ENCODE results near the gene ARPC1A.

ARPC1A gene

DNA sequence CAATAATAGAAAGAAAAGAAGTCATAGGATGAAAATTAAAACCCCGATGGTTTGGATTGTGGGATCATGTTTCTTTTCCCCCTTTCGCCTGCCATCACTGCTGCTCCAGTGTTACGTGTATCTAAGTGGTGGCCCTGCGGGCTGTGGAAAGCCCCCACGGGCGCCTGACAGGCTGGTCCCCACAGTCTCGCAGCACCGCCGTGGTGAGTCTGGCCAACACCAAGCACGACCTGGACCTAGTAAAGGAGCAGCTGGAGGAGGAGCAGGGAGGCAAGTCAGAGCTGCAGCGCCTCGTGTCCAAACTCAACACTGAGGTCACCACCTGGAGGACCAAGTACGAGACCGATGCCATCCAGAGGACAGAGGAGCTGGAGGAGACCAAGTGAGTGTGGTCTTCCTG, 33.6 kb upstream of the ARPC1A start:
- H3K4me3 ChIP-seq (ENCODE audit: low read depth, low read length), result no peak overlapping the region
- TF ChIP-seq, protein P1, sequence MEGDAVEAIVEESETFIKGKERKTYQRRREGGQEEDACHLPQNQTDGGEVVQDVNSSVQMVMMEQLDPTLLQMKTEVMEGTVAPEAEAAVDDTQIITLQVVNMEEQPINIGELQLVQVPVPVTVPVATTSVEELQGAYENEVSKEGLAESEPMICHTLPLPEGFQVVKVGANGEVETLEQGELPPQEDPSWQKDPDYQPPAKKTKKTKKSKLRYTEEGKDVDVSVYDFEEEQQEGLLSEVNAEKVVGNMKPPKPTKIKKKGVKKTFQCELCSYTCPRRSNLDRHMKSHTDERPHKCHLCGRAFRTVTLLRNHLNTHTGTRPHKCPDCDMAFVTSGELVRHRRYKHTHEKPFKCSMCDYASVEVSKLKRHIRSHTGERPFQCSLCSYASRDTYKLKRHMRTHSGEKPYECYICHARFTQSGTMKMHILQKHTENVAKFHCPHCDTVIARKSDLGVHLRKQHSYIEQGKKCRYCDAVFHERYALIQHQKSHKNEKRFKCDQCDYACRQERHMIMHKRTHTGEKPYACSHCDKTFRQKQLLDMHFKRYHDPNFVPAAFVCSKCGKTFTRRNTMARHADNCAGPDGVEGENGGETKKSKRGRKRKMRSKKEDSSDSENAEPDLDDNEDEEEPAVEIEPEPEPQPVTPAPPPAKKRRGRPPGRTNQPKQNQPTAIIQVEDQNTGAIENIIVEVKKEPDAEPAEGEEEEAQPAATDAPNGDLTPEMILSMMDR (conservative IDR thresholded peaks at IDR 0.05; ENCODE audit: low read depth, low read length), result no peak
- DNase-seq (ENCODE audit: low read depth), result no peak

DNA sequence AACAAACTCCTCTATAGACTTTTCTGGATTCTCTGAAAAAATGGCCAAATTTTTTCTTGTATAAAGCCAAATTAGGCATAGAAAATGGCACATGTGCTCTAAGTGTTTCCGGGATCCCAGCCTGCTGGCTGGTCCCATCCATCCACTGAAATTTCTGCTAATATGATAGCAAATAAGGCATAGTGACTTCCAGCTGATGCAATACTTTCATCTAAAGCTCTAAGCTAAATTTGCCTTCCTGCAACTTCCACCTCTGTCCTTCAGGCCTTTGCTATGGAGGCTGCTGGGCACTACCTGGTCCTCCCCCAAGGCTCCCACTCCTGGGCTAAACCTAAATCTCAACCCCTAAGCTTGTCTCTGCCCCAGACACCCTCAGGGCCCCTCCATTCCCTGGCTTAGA, 32.5 kb upstream of the ARPC1A start:
- H3K4me3 ChIP-seq (ENCODE audit: low read depth, low read length), result no peak overlapping the region
- no peak for DNase-seq (ENCODE audit: low read depth)
- TF ChIP-seq, protein P1 (conservative IDR thresholded peaks at IDR 0.05; ENCODE audit: low read depth, low read length), result no peak

DNA sequence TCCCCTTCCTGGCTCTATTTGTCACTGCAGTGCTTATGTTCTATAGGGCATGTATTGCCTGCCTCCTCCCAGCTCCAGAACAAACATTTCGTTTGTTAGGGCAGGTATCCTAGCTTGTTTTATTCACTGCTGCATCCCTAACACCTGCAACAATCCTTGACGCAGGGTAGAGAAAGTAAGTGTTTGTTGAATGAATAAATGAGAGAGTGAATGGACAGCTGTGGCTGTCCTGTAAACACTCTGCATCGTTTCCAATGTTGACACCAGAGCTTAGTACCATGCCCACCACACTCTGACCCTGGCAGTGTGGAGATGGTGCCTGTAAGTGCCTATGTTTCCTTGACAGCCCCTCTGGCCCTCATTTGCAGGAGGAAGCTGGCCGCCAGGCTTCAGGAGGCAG, 32.0 kb upstream of the ARPC1A start:
- no peak for DNase-seq (ENCODE audit: low read depth)
- H3K4me3 ChIP-seq (ENCODE audit: low read depth, low read length), result no peak overlapping the region
- TF ChIP-seq, protein P1 (conservative IDR thresholded peaks at IDR 0.05; ENCODE audit: low read depth, low read length), result no peak

DNA sequence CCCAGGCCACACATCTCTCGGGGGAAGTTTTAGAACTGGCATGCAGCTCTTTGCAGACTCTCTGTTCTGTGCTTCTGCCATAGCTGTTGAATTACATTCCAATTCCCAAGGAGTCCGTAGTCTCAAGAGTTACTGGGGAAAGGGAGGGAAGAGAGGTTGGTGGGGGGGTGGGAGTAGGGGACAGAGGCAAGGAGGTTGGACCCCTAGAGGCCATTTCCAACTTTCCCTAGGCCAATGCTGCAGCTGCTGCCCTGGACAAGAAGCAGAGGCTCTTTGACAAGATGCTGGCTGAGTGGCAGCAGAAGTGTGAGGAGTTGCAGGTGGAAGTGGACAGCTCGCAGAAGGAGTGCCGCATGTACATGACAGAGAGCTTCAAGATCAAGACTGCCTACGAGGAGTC, 29.2 kb upstream of the ARPC1A start:
- TF ChIP-seq, protein P1 (conservative IDR thresholded peaks at IDR 0.05; ENCODE audit: low read depth, low read length), result no peak
- no peak overlapping the region for H3K4me3 ChIP-seq (ENCODE audit: low read depth, low read length)
- no peak for DNase-seq (ENCODE audit: low read depth)

DNA sequence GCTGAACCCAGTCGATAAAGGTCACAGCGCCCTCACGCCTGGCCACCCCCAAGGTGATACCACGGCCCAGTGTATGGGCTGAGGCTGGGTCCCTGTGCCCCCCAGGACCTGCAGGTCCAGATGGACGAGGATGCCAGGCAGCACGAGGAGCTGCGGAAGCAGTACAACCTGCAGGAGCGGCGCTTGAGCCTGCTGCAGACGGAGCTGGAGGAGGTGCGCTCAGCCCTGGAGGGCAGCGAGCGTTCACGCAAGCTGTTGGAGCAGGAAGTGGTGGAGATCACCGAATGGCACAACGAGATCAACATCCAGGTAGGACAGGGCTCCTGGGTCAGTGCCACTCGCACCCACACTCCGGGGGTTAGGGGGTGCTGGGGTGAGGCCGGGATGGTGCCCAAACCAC, 24.2 kb upstream of the ARPC1A start:
- no peak overlapping the region for H3K4me3 ChIP-seq (ENCODE audit: low read depth, low read length)
- TF ChIP-seq, protein P1 (conservative IDR thresholded peaks at IDR 0.05; ENCODE audit: low read depth, low read length), result no peak
- no peak for DNase-seq (ENCODE audit: low read depth)

DNA sequence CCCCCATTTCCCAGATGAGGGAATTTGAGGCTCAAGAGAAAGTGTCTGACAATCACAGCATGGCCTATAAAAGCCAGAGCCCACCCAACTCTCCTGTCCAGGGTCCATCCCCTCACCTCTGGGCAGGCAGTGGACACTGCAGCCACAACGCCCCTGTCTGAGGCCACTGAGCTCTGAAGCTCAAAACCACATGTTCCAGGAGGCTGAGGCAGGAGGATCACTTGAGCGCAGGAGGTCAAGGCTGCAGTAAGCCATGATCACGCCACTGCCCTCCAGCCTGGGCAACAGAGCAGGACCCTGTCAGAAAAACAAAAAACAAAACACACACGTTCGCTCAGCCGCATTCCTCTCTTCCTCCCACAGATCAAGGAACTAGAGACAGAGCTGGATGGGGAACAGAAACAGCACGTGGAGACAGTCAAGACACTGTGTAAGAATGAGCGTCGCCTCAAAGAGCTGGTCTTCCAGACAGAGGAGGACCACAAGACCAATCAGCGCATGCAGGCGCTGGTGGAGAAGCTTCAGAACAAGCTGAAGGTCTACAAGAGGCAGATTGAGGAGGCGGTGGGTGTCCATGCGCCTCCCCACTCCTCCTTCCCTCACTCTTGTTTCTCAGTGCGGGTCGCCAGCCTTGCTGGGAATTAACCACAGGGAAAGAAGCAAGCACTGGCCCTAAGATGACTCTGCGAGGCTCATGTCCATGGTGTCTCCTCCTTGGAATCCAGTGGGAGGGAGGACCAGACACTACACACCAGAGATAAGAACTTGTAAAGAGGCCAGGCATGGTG, 20.0 kb upstream of the ARPC1A start:
- no peak overlapping the region for H3K4me3 ChIP-seq (ENCODE audit: low read depth, low read length)
- TF ChIP-seq, protein P1 (conservative IDR thresholded peaks at IDR 0.05; ENCODE audit: low read depth, low read length), result no peak
- no peak for DNase-seq (ENCODE audit: low read depth)

DNA sequence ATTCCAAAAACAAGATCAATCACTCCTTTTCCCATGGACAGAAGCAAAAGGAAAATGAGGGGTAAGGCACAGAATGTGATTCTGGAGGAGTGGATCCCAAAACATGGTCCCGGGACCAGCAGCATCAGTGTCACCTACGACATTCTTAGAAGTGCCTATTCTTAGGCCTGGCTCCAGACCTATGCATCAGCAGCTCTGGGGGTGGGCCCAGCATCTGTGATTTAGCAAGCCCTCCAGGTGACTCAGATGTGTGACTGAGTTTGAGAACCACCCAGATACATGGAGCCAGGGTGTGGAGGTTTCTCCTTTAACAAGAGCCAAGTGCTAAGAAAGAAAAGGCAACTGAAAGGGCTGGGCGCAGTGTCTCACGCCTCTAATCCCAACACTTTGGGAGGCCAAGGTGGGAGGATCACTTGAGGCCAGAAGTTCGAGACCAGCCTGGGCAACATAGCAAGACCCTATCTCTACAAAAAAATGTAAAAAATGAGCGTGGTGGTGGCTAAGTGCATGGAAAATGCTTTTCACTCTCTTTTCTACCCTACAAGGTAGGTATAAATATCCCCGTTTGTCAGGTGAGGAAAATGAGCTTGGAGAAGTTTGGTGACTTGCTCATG, 17.1 kb upstream of the ARPC1A start:
- DNase-seq (ENCODE audit: low read depth), result no peak
- TF ChIP-seq, protein P1 (conservative IDR thresholded peaks at IDR 0.05; ENCODE audit: low read depth, low read length), result no peak
- H3K4me3 ChIP-seq (ENCODE audit: low read depth, low read length), result no peak overlapping the region

Measured in choroid plexus epithelial cell (primary cell).